Esophagus squamous epithelium (tissue), 4 donors: Measurements from ENCODE around the gene ABCF1.

Source experiments
- CTCF ChIP-seq, 6 experiments: fragments of 450-650 bp in 4 of 6; fragments of 200-600 bp in 2 of 6; sonication (generic) in 2 of 6; IDR thresholded peaks; one replicate each; pipeline ENCODE4 v1.5.1; 2016 to 2019; ENCODE audit warnings: antibody characterized with exemption in 6 of 6, mild to moderate bottlenecking in 4 of 6, moderate library complexity in 4 of 6
- POLR2A ChIP-seq, 4 donors: fragments of 450-650 bp; IDR thresholded peaks; one replicate each; pipeline ENCODE4 v1.6.1; 2017; ENCODE audit warnings: antibody characterized with exemption in 4 of 4, mild to moderate bottlenecking in 4 of 4, moderate library complexity in 3 of 4

GRCh38 chr6:30591008-30591407 is 19.8 kb downstream of the ABCF1 start:
- TF ChIP-seq CTCF (IDR thresholded peaks at IDR 0.05) (no peak), POLR2A (IDR thresholded peaks at IDR 0.05) (no peak)
